ENCODE measurements around the gene COL13A1.

COL13A1 gene

GRCh38 chr10:69953851-69954250 is 152.1 kb downstream of the COL13A1 start:
- TF ChIP-seq CTCF (IDR thresholded peaks at IDR 0.05; ENCODE audit: low read depth, low read length) (no peak), MYC (IDR thresholded peaks at IDR 0.05; ENCODE audit: low read depth, low read length) (no peak), POLR2A (IDR thresholded peaks at IDR 0.05; ENCODE audit: extremely low read depth, insufficient read length) (no peak), MAX (IDR thresholded peaks at IDR 0.05; ENCODE audit: low read depth, low read length) (no peak)
- no peak overlapping the region for H3K4me3 ChIP-seq (ENCODE audit: low read depth, low read length)
- DNase-seq (ENCODE audit: low read depth): peak; percentile 25

GRCh38 chr10:69955211-69955805 is 153.6 kb downstream of the COL13A1 start:
- DNase-seq (ENCODE audit: low read depth): no peak

GRCh38 chr10:69955897-69956740 is 154.4 kb downstream of the COL13A1 start:
- TF ChIP-seq POLR2A (IDR thresholded peaks at IDR 0.05; ENCODE audit: extremely low read depth, insufficient read length) (no peak), CTCF (IDR thresholded peaks at IDR 0.05; ENCODE audit: low read depth, low read length) (no peak), MAX (IDR thresholded peaks at IDR 0.05; ENCODE audit: low read depth, low read length) (no peak), MYC (IDR thresholded peaks at IDR 0.05; ENCODE audit: low read depth, low read length) (no peak)
- no peak for DNase-seq (ENCODE audit: low read depth)
- no peak overlapping the region for H3K4me3 ChIP-seq (ENCODE audit: low read depth, low read length)

More at GRCh38 chr10:69955211-69955805, 153.6 kb downstream of the COL13A1 start:
- TF ChIP-seq CTCF (IDR thresholded peaks at IDR 0.05; ENCODE audit: low read depth, low read length): no peak
- no peak for TF ChIP-seq POLR2A (IDR thresholded peaks at IDR 0.05; ENCODE audit: extremely low read depth, insufficient read length)
- TF ChIP-seq MAX (IDR thresholded peaks at IDR 0.05; ENCODE audit: low read depth, low read length): no peak
- no peak for TF ChIP-seq MYC (IDR thresholded peaks at IDR 0.05; ENCODE audit: low read depth, low read length)
- H3K4me3 ChIP-seq (ENCODE audit: low read depth, low read length): no peak overlapping the region

GRCh38 chr10:69956741-69957230 is 155.1 kb downstream of the COL13A1 start:
- H3K4me3 ChIP-seq (ENCODE audit: low read depth, low read length): no peak overlapping the region
- TF ChIP-seq POLR2A (IDR thresholded peaks at IDR 0.05; ENCODE audit: extremely low read depth, insufficient read length) (no peak), CTCF (IDR thresholded peaks at IDR 0.05; ENCODE audit: low read depth, low read length) (no peak), MYC (IDR thresholded peaks at IDR 0.05; ENCODE audit: low read depth, low read length) (no peak), MAX (IDR thresholded peaks at IDR 0.05; ENCODE audit: low read depth, low read length) (no peak)
- no peak for DNase-seq (ENCODE audit: low read depth)

- DNase-seq (ENCODE audit: low read depth): no peak
- TF ChIP-seq MAX (IDR thresholded peaks at IDR 0.05; ENCODE audit: low read depth, low read length) (no peak), CTCF (IDR thresholded peaks at IDR 0.05; ENCODE audit: low read depth, low read length) (no peak), MYC (IDR thresholded peaks at IDR 0.05; ENCODE audit: low read depth, low read length) (no peak), POLR2A (IDR thresholded peaks at IDR 0.05; ENCODE audit: extremely low read depth, insufficient read length) (no peak)
- H3K4me3 ChIP-seq (ENCODE audit: low read depth, low read length): no peak overlapping the region
Measured at GRCh38 chr10:69957241-69957885, 155.7 kb downstream of the COL13A1 start.
